Choroid plexus epithelial cell (primary cell): ENCODE measurements around the gene WASF2.

Experiments
- DNase-seq: peaks from one replicate; pipeline ENCODE4 v3.0.0-alpha.2; 2010; ENCODE audit warnings: low read depth
- H3K4me3 ChIP-seq: 2 replicates; pipeline ENCODE4 v1.5.1; 2011; ENCODE audit warnings: low read depth, mild to moderate bottlenecking, control low read depth, low read length, moderate library complexity
- TF ChIP-seq, protein P1 (sequence below): conservative IDR thresholded peaks from 2 replicates; pipeline ENCODE4 v1.5.1; 2011; ENCODE audit warnings: low read depth, mild to moderate bottlenecking, control low read depth, inconsistent platforms, low read length, moderate library complexity

WASF2 gene

DNA sequence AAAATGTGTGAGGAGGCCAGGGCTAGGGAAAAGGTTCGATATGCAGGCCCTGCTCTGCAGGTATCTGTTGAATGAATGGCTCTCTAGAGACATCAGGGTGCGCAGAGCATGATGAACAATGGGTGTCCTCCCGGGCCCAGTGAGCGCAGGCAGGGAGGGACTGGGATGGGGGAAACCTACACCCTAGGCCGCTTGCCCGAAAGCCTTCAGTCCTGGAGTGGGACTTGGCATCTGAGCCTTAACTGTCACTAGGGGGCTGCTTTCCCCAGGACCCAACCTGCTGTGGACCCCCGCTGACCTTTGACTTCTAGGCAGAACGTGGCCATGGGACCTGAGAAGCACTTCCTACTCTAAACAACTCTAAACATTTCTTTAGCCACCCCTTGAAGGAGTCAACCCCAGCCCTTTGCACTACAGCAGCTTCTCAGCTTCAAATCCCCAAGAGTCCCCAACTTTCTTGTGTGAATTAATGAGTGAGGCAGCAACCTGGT, 122.8 kb downstream of the WASF2 start:
- H3K4me3 ChIP-seq, result peak overlapping the region; percentile 72
- no peak for DNase-seq
- TF ChIP-seq, protein P1, sequence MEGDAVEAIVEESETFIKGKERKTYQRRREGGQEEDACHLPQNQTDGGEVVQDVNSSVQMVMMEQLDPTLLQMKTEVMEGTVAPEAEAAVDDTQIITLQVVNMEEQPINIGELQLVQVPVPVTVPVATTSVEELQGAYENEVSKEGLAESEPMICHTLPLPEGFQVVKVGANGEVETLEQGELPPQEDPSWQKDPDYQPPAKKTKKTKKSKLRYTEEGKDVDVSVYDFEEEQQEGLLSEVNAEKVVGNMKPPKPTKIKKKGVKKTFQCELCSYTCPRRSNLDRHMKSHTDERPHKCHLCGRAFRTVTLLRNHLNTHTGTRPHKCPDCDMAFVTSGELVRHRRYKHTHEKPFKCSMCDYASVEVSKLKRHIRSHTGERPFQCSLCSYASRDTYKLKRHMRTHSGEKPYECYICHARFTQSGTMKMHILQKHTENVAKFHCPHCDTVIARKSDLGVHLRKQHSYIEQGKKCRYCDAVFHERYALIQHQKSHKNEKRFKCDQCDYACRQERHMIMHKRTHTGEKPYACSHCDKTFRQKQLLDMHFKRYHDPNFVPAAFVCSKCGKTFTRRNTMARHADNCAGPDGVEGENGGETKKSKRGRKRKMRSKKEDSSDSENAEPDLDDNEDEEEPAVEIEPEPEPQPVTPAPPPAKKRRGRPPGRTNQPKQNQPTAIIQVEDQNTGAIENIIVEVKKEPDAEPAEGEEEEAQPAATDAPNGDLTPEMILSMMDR, result no peak

DNA sequence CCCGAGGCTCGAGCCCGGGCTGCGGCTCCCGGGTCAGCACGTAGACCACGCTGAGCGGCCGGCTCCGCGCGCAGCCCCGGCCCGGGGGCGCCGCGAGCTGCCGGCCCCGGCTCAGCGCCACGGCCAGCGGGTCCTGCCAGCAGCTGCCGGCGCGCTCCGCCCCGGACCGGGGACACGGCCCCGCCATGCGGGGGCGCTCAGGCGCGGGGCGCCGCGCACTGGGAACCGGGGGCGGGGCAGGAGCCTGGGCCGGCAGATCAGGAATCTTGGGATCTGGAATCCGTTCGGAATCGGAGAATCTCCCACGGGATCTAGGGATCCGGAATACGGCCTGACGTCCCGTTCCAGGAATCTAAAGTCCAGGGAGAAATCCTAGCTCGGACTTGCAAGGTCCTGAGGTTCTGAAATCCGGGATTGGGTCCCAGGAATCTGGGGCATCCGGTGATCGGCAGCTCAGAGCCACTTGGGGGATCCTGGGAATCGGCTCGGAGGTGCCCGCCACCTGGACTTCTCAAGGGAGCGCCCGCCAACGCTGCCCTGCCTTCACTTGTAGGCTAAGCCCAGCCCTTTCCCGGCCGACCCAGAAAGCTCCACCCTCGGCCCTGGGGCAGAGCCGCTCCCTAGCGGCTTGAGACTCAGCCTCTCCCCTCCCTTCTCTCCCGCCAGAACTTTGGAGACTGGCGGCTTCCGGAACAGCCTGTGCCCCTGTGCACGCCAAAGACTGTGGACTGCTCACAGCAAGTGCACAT, 123.4 kb downstream of the WASF2 start, which contains the start of gene MAP3K6:
TSS of gene MAP3K6 (minus strand) at position 551 of the 749 bp plus-strand sequence. CDS start at position 187, 364 bp downstream.
- DNase-seq, result peak; percentile 68
- peak within 1 kb of the TSS; percentile 72 for H3K4me3 ChIP-seq
- TF ChIP-seq, protein P1, result peak; percentile 15

DNA sequence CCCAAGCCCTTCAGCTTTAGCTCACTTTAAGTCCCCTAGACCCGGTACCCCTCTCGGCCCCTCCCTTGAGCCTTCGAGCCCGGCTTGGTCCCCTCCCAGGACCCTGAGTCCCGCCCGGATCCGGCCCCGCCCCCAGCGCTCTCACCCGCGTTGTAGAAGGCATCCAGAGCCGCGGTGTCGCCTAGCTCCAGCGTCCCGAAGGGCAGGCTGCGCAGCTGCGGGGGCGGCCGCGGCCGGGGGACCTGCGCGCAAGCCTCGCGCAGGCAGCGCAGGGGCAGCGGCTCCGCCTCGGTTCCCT, 123.9 kb downstream of the WASF2 start:
- DNase-seq, result peak; percentile 50
- peak overlapping the region; percentile 72 for H3K4me3 ChIP-seq
- TF ChIP-seq, protein P1, result no peak

DNA sequence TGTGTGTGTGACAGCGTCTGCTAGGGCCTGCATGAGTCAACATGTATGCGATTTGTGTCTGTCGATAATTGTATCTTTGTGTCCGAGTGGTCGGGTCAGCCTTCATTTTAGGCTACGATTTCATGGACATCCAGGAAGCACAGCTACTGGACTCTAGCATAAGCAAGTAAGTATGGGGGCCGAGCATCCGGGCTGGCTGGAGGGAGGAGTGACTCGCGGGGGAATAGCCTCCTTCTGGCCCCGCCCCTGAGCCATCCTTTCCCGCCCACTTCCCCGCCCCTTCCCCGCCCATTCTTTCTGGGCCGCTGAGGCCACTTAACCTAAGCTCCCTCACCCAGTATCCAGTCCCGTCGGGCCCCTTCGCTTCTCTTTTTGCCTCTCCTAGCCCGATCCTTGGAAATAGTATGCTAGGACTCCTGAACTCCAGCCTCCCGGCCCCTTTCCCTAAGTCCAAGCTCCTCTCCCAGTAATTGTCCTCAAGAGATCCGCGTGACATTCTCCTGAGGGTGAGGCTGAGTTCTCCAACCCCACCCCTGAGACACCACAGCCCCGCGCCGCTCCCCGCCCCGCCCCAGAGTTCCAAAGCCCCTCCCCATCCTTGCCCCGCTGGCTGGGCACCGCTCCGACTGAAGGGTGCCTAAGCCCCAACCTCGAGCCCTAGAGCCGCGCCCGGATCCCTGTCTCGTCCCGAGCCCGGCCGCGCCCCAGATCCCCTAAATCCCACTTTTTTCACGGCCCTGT, 124.4 kb downstream of the WASF2 start:
- peak overlapping the region; percentile 72 for H3K4me3 ChIP-seq
- DNase-seq, result peak; percentile 91
- TF ChIP-seq, protein P1, result no peak

DNA sequence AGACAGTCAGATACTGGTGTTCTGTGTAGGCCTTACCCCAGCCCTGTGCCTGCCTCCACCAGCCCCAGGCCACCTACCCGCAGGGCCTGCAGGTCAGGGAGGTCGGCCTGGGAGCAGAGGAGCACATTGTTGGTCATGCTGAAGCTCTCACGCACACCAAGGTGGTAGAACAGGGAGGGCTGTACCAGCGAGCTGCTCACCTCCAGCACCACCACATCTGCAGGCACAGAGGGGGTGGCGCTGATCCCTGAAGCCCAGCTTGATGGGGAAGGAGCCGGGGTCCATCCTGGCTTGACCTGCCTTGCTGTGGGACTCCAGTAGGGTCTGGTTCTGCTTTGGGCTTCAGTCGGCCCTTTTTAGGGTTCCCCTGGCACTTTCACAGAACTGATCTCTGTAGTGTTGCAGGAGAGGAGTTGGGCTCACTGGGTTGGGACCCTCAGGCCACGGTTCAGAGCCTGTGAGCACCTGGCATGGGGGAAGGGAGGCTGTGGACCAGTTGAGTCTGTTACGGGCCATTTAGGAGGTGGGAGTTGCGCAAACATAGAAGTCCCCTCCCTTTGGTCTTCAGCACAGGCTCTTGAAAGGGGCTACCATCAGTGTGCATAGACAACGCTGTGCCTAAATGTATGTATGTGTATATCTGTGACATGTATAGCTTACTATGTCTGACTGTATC, 125.1 kb downstream of the WASF2 start:
- no peak for DNase-seq
- H3K4me3 ChIP-seq, result peak overlapping the region; percentile 30
- TF ChIP-seq, protein P1, result no peak

DNA sequence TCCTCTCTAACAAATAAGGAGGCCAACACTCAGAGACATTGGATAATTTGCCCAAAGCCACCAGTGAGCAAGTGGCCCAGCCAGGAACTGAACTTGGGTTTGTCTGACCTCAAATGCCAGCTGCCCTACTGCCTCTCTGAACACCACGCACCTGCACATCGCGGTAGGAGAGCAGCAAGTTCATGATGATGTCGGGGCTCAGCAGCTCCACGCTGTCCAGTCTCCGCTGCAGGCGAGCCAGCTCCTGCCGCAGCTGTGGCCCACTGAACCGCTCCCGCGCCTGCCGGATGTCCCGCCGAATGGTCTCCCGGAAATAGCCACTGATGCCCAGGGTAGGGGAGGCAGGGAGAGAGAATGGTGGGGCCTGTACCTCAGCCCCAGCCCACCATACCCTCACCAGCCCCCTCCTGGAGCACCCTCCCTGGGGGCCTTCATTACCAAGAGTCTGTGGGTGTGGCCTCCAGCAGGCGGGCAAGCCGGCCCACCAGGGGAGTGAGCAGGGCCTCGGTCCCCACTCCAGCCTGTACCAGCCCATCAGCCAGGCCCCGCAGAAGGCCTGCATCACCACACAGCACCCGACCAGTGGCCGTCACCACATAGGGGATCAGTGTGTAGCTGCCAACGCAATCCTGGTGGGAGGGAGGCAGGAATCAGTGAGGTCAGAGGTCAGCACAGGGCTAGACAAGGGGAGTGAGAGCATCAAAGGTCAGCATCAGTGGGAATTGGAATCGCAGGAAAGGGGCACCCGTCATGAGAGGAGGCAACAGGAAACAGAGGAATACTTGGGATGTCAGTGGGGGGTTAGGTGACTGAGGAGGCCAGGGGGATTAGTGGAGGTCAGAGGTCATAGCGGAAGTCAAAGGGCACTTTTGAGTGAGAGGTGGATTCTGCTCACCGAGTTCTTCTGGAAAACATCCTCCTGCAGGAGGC, 125.9 kb downstream of the WASF2 start:
- no peak overlapping the region for H3K4me3 ChIP-seq
- TF ChIP-seq, protein P1, result no peak
- no peak for DNase-seq
